PFSK-1 (cell line): ENCODE results near the gene TMEM169.

ENCODE experiments used
- FOXP2 ChIP-seq: optimal IDR thresholded peaks from 2 replicates; pipeline ENCODE3; 2011; ENCODE audit warnings: borderline replicate concordance, control low read depth, inconsistent platforms; ENCODE audit not compliant: insufficient read depth; ENCODE audit errors: extremely low read length, extremely low read depth
- POLR2AphosphoS5 ChIP-seq: IDR thresholded peaks from 2 replicates; pipeline ENCODE4 v1.6.1; 2012; ENCODE audit warnings: low read depth, mild to moderate bottlenecking, control low read depth, low read length, moderate library complexity
- SIN3A ChIP-seq: IDR thresholded peaks from 2 replicates; pipeline ENCODE4 v1.6.1; 2012; ENCODE audit warnings: mild to moderate bottlenecking, low read length, moderate library complexity, borderline replicate concordance; ENCODE audit not compliant: insufficient read depth
- TAF1 ChIP-seq: IDR thresholded peaks from 2 replicates; pipeline ENCODE4 v1.6.1; 2012; ENCODE audit warnings: low read length, control low read depth, borderline replicate concordance; ENCODE audit not compliant: insufficient read depth
- TF ChIP-seq, protein P1 (sequence below), 2 experiments: IDR thresholded peaks; 2 replicates each; pipeline versions ENCODE4 v1.6.1 to v1.8.0; 2011 to 2012; ENCODE audit warnings: low read depth in 2 of 2, low read length in 2 of 2, control low read depth in 1 of 2, inconsistent platforms in 1 of 2, mild to moderate bottlenecking in 1 of 2, moderate library complexity in 1 of 2; ENCODE audit not compliant: insufficient read depth in 1 of 2

Gene TMEM169

DNA sequence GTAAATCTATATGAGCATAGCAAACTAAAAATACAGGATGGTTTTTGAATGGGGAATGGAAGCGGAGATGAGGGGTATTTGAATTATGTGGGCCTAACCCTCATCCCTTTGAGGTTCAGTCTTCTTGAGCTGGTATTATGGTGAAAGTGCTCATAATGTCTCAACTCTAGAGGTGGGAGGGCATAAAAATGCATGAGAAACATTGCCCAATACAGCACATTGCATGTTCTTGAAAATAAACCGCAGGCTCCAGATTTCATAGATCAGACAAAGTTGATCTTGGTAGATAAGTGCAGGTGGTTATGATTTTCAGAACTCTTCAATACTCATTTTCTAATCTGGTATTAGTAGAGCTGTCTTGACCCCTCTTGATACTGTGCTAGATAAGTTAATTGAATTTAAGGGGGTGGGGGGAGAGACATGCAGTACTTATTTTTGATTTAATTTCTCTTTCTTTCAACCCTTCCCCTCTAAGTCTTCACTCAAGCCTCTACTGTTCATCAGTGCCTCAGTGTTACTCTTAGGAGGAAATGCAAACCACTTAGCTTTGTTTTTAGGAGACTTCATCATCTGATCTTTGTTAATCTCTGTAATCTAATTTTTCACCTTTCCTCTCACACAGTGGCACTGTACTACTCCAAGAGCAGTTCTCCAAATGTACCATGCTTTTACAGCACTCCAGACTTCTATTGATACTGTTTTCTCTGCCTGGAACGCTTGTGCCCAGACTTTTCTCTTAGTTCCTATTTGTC lies 49.6 kb downstream of the TMEM169 start:
- TF ChIP-seq SIN3A (no peak), FOXP2 (no peak), TAF1 (no peak), POLR2AphosphoS5 (no peak)
- TF ChIP-seq, protein P1, sequence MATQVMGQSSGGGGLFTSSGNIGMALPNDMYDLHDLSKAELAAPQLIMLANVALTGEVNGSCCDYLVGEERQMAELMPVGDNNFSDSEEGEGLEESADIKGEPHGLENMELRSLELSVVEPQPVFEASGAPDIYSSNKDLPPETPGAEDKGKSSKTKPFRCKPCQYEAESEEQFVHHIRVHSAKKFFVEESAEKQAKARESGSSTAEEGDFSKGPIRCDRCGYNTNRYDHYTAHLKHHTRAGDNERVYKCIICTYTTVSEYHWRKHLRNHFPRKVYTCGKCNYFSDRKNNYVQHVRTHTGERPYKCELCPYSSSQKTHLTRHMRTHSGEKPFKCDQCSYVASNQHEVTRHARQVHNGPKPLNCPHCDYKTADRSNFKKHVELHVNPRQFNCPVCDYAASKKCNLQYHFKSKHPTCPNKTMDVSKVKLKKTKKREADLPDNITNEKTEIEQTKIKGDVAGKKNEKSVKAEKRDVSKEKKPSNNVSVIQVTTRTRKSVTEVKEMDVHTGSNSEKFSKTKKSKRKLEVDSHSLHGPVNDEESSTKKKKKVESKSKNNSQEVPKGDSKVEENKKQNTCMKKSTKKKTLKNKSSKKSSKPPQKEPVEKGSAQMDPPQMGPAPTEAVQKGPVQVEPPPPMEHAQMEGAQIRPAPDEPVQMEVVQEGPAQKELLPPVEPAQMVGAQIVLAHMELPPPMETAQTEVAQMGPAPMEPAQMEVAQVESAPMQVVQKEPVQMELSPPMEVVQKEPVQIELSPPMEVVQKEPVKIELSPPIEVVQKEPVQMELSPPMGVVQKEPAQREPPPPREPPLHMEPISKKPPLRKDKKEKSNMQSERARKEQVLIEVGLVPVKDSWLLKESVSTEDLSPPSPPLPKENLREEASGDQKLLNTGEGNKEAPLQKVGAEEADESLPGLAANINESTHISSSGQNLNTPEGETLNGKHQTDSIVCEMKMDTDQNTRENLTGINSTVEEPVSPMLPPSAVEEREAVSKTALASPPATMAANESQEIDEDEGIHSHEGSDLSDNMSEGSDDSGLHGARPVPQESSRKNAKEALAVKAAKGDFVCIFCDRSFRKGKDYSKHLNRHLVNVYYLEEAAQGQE (IDR thresholded peaks at IDR 0.05; ENCODE audit: insufficient read depth in 1 of 2, low read depth in 2 of 2, low read length in 2 of 2) = no peak

DNA sequence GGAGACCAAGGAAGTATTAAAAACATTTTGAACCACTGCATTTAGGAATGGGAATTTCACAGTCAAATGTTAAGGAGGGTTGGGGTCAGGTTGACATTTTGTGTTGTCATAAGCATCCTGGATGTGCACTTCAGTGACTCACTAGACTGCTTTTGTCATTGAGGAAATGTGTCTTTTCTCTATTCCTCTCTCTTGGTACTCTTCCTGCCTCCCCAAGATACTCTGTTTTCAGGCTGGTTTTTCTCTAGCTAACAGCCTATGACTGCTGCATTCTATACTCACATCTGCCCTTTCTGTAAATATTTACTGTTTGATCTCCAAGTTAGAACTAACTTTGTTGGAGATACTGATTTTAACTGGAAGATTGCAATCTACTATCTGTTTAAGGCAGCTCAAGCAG lies 50.9 kb downstream of the TMEM169 start:
- TF ChIP-seq POLR2AphosphoS5 (no peak), TAF1 (no peak), SIN3A (no peak), FOXP2 (no peak)
- TF ChIP-seq, protein P1 (IDR thresholded peaks at IDR 0.05; ENCODE audit: insufficient read depth in 1 of 2, low read depth in 2 of 2, low read length in 2 of 2) = no peak

DNA sequence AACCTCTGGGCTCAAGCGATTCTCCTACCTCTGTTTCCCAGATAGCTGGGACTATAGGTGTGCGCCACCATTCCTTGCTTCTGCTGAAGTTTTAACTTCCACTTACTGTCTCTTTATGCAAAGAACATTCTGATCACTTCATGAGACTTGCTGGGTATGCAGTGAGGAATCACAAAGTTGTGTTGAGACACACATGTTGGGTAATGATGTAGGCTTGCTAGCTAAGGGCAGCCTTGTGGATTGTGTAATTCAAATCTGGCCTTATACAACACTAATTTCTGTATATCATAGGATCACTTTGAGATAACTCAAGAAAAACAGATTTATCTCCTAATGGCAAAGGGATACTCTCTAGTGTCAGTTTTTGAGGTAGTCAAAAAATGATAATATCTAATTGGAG lies 51.7 kb downstream of the TMEM169 start:
- TF ChIP-seq POLR2AphosphoS5 (no peak), TAF1 (no peak), SIN3A (no peak), FOXP2 (no peak)
- TF ChIP-seq, protein P1 (IDR thresholded peaks at IDR 0.05; ENCODE audit: insufficient read depth in 1 of 2, low read depth in 2 of 2, low read length in 2 of 2) = no peak

DNA sequence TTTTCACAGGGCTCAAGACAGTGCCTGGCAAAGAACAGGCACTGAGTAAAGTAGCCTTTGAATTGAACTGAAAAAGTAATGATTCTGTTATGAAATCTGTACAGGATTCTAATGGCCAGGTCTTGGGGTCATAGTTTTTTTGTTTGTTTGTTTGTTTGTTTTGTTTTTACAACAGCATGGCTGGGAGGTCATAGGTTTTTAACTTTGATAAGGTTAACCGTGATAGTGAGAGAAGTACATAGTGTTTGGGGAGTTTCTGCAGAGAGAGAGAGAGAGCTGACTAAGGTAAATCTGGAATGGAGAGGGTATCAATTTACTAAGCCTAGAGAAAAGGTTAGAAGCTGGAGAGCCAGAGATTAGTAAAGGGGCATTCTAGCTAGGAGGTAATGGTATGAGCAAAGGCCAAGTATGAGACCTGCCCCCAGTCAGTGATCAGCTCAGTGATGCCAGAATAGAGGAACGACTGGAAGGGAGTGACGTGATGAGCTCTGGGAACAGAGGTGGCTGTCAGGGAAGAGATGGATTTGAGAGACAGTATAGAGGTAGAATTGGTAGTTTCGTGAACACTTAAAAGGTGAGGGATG lies 53.3 kb downstream of the TMEM169 start:
- TF ChIP-seq POLR2AphosphoS5 (no peak), SIN3A (no peak), FOXP2 (no peak), TAF1 (no peak)
- TF ChIP-seq, protein P1 (IDR thresholded peaks at IDR 0.05; ENCODE audit: insufficient read depth in 1 of 2, low read depth in 2 of 2, low read length in 2 of 2) = no peak
